ENCODE results near the gene RAB11FIP4. TPM values are rescaled to one million over a fixed set of nuclear protein-coding genes. Genes with fewer than 3 reads are reported as not detected.
"Not testable (repeated sequence)": the region's sequence is repeated elsewhere in the genome, so short reads cannot be mapped to it uniquely, and the experiment has no call there.

Gene RAB11FIP4
- total RNA-seq, 1 experiment from 2014 or later: 5.3 TPM

DNA sequence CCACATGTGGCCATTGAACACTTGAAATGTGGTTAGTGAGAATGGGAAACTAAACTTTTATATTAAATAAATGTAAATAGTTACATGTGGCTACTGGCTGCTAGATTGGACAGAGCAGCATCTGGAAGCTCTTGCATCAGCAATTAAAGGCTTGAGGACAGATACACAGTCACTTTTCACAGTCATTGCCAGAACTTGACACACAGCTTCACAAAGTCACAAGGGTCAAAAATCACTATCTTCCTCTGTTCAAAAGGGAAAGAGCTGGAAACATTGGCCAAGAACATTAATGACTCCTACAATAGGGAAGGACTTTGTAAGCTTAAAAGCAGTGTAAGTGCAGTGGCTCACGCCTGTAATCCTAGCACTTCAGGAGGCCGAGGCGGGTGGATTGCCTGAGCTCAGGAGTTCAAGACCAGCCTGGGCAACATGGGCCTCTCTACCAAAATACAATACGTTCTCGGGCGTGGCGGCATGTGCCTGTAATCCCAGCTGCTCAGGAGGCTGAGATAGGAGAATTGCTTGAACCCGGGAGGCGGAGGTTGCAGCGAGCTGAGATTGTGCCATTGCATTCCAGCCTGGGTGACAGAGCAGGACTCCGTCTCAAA is 8.7 kb upstream of the RAB11FIP4 start:
- H3K36me3 ChIP-seq, H3K9me3 ChIP-seq, H3K27me3 ChIP-seq, DNase-seq, H3K4me3 ChIP-seq: not testable (repeated sequence)

DNA sequence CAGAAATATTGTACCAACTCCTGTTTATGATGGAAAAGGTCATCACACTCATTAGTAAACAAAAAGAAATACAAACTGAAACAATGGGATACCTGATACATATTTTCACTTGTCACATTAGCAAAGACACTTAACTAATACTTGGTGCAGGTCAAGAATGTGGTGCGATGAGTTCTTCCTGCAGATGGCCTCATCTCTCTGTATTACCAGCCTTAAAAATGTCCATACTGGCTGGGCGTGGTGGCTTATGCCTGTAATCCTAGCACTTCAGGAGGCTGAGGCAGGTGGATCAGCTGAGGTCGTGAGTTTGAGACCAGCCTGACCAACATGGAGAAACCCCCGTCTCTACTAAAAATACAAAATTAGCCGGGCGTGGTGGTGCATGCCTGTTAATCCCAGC is 8.0 kb upstream of the RAB11FIP4 start:
- H3K27me3 ChIP-seq, H3K9me3 ChIP-seq, DNase-seq, H3K4me3 ChIP-seq, H3K36me3 ChIP-seq: not testable (repeated sequence)

DNA sequence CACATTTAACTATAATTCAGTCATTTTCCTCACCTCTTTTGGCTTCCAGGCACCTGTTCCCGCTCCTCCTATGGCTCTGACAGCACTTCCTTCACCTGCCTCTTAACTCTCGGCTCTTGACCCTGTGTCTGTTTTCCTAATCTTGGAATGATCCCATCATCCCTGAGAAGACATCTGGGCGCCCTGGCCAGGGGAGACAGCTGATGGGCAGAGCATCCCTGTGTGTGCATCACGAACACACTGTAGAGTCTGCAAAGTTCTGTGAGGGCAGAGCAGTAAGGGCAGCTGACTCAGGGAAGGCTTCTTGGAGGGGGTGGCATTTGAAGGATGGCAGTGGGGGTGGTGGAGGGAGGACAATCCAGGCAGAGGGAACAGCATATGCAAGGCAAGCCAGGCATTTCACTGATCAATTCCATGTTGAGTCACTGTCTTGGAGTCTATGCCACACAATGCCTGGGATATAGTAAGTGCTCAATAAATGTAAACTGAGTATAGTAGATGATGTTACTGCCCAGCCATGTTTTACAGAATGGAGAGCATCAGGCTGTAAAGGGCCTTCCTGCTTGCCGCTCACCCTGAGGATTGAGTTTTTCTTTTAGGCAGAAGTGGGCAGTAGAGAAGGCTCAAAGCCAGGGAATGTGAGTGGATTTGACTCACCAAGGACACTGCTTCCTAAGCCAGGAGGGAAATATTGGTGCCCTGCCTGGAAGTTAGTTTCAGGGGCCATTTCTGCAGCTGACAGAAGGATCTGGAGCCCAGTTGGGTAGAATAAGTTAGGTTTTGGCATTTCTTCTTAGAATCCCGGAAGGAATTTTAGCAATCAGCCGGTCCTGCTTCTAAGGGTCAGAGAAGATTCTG is 5.8 kb upstream of the RAB11FIP4 start:
- Histone ChIP-seq H3K36me3 (no peaks in the 10 kb centered on the region), H3K4me3 (no peak overlapping the region), H3K9me3 (no peaks in the 10 kb centered on the region), H3K27me3 (no peaks in the 10 kb centered on the region)
- DNase-seq: peak; percentile 29

DNA sequence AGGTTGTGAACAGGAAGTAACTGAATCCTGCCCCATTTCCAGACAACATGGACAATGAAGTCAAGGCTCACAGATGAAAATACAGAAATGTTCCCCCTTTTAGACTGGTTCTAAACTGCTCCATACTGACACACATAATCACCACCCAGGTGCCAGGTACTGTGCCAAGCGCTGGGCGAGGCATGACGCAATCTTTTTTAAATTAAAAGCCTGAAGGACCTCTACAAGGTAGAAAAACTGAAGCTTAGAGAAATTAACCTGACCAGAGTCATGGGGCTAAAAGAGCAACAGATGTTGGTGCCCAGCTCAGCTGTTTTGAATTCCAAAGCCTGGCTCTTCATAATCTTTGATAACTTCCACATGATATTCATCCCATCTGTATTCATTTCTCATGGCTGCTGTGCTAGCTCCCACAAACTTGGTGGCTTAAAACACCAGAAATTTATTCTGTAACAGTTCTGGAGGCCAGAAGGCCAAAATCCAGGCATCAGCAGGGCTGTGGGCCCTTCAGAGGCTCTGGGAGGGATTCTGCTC is 4.9 kb upstream of the RAB11FIP4 start:
- no peak for DNase-seq
- no peaks in the 10 kb centered on the region for H3K9me3 ChIP-seq
- H3K27me3 ChIP-seq: no peaks in the 10 kb centered on the region
- no peaks in the 10 kb centered on the region for H3K36me3 ChIP-seq
- no peak overlapping the region for H3K4me3 ChIP-seq

DNA sequence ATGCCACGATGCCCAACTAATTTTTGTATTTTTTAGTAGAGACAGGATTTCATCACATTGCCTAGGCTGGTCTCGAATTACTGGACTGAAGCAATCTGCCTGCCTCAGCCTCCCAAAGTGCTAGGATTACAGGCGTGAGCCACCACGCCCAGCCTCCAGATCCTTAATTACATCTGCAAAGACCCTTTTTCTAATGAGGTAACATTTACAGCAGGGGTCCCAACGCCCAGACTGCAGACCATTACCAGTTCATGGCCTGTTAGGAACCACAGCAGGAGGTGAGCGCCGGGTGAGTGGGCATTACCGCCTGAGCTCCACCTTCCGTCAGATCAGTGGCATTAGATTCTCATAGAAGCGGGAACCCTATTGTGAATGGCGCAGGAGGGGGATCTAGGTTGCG is 4.0 kb upstream of the RAB11FIP4 start:
- Histone ChIP-seq H3K27me3 (no peaks in the 10 kb centered on the region), H3K36me3 (no peaks in the 10 kb centered on the region)
- DNase-seq: no peak

DNA sequence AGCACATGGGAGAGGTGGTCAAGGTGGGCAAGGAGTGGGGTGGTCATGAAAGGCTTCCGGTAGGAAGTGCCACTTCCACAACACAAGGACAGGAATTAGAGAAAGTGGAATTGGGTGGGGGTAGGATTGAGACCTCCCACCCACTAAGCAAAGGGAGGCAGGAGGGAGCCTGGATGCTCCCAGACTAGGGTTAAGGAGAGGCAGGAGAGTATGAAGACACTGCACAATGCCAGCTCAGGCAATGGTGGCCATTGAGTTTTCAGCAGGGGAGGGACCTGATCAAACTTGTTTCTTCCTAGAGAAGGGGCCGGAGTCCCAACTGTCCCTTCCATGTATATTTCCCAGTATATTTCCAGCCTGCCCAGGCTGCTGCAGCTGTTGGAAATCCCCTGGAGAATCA is 3.1 kb upstream of the RAB11FIP4 start:
- Histone ChIP-seq H3K4me3 (no peak overlapping the region), H3K9me3 (no peaks in the 10 kb centered on the region), H3K27me3 (no peaks in the 10 kb centered on the region), H3K36me3 (no peaks in the 10 kb centered on the region)
- no peak for DNase-seq

More for the DNA sequence above, 4.0 kb upstream of the RAB11FIP4 start:
- Histone ChIP-seq H3K4me3 (no peak overlapping the region), H3K9me3 (no peaks in the 10 kb centered on the region)

DNA sequence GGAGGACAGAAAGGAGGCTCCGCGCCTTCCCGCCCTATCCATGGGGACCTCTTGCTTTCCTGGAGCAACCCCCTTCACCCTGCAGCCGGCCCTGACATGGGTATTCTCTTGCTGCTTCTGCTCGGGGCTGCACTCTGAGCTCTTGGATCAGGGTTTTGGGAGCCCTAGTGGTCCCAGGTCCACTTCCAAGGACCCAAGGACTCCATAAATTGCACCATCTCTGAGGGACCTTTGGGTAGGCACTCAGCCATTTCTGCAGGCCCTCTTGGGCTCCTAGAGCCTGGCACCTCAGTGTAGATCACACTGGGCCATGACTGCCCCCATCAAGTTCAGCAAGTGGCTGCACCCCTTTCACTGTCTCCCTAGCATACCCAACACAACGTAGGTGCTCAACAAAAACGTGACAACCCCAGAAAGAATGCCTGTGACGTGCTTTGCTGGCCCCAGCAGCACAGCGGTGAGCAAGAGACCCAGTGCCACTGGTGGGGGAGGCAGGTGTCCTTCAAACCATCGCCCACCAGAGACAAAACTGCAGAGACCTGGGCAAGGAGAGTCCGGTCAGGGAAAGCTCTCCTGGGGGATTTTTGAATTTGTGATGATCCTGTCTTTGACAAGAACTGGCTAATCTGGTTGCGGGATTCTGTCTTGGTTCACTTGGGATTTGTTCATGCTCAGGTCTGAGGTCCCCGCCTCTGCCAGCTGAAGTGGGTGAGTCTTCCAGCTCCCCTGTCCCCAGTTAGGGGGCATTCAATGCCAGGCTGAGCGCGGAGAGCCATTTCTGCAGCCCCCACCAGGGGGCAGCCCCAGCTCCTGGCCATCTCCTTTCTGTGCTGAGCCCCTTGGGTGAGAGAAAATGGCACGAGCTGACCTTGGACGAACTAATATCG is 2.5 kb upstream of the RAB11FIP4 start:
- DNase-seq: no peak
- H3K9me3 ChIP-seq: no peaks in the 10 kb centered on the region
- no peaks in the 10 kb centered on the region for H3K27me3 ChIP-seq
- H3K36me3 ChIP-seq: no peaks in the 10 kb centered on the region
- H3K4me3 ChIP-seq: no peak overlapping the region

DNA sequence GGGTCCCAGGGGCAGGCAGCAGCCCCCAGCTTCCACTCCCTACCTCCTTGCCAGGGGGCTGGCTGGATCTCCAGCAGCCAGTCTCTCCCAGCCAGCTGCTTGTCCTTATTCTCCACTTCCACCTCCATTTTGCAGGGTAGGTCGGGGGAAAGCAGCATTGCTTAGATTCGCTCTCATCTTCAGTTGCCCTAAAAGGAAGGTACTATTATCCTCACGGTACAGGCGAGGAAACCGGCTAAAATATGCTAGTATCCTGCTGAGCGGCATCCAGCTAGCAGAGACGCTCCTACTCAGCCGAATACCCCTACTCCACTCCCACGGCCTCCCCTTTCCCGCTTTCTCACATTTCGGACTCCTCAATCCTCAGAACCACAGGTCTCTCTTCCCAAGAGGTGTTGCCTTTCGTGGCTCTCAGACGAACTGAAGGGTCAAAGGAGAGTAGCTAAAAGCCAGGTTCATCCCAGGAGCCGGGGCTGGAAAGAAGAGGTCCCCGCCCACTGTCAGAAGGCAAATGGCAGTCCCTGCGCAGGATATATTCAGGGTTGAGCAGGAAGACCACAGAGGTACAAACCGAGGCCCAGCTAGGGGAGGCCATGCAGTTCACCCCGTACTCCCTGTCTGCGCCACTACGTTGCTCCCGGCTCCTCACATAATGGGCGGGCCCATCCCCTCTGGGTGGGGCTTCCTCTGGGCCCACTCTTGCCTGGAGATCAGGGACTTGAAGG is 1.7 kb upstream of the RAB11FIP4 start:
- no peaks in the 10 kb centered on the region for H3K36me3 ChIP-seq
- H3K4me3 ChIP-seq: no peak overlapping the region
- H3K9me3 ChIP-seq: no peaks in the 10 kb centered on the region
- H3K27me3 ChIP-seq: no peaks in the 10 kb centered on the region
- no peak for DNase-seq

DNA sequence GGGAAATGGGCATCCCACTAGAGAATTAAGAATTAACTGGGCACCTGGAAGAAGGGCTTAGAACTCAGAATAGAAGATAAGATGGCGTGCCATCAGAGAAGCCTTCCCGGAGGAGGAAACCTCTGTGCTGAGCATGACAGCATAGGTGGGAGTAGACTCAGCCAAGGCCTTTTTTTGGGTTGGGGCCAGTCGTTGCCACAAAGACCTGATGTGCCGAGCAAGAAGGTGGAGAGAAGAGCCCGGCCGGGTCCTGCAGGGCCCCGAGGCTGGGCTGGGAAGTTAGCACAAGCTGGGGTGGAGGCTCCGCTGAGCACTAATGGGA is 1.1 kb upstream of the RAB11FIP4 start:
- Histone ChIP-seq H3K9me3 (no peaks in the 10 kb centered on the region), H3K27me3 (no peaks in the 10 kb centered on the region), H3K4me3 (no peak overlapping the region), H3K36me3 (no peaks in the 10 kb centered on the region)
- DNase-seq: no peak

DNA sequence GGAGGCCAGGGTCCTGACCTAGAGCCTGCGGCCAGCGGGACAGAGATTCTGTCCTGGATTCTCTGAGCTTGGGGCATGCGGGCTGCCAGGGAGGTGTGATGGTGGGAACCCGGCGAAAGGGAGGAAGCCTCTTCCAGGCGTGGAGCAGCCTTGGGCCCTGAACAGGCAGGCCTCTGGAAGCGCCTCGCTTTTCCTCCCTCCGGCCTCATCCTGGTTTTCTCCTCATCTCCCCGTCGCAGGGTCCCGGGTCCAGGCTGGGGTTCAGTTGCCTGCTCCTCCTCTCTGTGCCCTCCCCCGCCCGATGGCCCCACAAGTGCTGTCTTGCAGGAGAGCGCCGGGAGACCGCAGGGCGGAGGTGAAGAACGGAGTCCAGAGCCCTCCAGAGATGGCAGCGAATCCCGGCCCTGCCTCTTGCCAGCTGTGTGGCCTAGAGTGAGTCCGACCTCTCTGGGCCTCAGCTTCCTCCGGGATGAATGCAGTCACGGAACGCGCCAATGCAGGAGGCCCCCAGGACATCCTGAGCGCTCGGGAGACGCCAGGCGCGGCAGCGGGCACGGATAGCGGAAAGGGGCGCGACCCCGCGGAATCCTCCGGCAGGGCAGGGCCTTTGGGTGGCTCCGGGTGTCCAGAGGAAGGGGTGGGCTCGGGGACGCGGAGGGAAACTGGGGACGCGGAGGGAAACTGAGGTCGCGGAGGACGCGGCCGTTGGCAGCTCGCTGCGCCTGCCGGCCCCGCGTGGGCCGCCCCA is 553 bp upstream of the RAB11FIP4 start:
- no peaks in the 10 kb centered on the region for H3K9me3 ChIP-seq
- no peak overlapping the region for H3K4me3 ChIP-seq
- no peaks in the 10 kb centered on the region for H3K27me3 ChIP-seq
- H3K36me3 ChIP-seq: no peaks in the 10 kb centered on the region
- no peak for DNase-seq

DNA sequence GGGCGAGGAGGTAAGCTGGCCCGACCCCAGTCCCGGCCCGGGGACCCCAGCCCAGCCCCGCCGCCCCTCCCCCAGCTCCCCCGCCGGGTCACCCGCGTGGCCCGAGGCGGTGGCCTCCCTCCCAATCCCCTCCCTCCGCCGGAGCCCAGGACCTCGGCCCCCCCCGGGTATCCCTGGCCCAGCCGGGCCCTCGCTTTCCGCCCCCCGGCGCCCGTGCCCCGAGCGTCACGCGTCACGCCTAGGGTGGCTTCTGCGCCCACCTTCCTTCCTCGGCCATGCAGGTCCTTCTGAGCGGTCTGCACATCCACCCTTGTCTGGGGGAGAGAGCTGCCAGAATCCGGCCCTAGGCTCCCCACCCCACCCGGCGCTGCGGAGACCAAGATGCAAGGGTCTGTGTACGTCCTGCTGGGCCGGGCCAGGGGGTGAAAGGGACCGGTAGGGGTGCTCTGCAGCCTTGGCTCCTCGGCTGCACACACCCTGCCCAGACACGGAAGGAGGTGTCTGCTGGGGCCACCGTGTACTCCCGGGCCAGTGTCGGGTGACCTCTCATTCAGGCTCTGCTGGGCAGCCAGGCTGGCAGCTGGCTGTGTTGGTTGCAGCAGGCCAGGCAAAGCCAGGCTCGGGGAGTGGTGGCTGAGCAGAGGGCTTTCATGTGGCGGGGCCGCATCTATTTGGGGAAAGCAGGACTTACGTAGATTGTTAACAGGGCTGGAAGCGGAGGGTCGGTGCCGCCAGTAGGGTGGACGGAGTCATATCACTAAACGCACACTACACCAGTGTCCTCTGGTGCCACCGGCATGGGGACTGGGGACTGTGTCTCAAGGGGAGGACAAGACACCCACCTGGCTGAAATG is 754 bp downstream of the RAB11FIP4 start:
- H3K9me3 ChIP-seq: no peaks in the 10 kb centered on the region
- no peaks in the 10 kb centered on the region for H3K36me3 ChIP-seq
- peak overlapping the region; percentile 4; the same call in 1 of the 2 replicates for H3K4me3 ChIP-seq
- no peaks in the 10 kb centered on the region for H3K27me3 ChIP-seq
- no peak for DNase-seq

DNA sequence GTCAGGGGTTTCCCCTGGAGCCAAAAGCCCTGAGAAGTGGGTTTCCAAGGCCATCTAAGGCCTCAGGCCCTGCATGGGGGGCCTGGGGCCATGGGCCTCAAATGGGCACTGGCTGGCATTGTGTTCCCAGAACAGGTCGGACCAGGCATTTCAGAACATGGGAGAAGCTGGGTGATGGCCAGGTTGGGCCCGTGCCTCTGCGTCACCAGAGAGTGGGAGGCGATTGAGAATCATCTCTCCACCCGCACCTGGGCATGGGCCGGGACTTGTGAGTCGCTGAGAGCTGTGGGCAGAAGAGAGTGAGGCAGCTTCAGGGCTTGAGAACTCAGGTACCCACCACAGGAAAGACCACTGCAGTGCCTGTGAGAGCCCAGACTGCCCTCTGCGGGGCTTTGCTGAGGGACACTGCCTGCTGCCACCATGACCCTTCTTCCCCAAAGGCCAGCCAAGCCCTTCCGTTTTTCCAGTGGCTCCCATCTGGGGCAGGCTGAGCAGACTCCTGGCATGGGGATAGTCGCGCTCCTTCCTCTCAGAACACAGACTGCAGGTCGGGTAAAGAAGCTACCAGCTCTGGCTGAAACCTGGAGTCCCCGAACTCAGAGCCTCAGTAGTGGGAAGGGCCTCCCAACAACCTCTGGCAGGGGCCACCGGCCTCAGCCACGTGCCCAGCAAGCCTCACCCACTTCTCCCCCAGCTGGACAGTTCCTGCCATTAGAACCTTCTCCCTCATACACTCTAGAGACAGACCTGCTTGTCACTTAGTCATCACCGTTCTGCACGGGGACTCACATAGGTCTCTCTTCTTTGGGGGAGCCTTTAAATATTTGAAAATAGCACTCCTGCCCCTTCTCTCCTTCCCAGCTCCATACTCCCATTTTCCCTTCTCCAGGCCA is 1.6 kb downstream of the RAB11FIP4 start:
- Histone ChIP-seq H3K36me3 (no peaks in the 10 kb centered on the region), H3K9me3 (no peaks in the 10 kb centered on the region), H3K27me3 (no peaks in the 10 kb centered on the region), H3K4me3 (no peak overlapping the region)
- no peak for DNase-seq

DNA sequence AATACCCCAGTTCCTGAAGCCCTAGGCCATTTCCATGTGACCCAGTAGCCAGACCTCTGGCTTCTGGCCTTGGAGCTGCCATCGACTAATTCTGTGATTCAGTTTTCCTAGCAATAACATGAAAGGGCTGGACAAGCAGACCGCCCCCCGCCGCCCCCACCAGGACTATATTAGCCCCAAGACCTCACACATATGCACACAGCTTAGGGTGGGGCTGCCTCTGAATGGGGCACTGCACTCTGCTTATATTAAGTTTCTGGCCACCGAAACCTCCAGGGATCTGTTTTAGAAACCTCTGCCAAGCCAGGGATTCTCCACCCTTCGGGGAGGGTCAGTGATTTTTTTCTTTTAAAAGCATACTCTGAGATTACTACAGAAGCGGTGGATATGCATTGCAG is 2.3 kb downstream of the RAB11FIP4 start:
- no peaks in the 10 kb centered on the region for H3K9me3 ChIP-seq
- no peaks in the 10 kb centered on the region for H3K27me3 ChIP-seq
- no peaks in the 10 kb centered on the region for H3K36me3 ChIP-seq
- H3K4me3 ChIP-seq: no peak overlapping the region
- DNase-seq: no peak

DNA sequence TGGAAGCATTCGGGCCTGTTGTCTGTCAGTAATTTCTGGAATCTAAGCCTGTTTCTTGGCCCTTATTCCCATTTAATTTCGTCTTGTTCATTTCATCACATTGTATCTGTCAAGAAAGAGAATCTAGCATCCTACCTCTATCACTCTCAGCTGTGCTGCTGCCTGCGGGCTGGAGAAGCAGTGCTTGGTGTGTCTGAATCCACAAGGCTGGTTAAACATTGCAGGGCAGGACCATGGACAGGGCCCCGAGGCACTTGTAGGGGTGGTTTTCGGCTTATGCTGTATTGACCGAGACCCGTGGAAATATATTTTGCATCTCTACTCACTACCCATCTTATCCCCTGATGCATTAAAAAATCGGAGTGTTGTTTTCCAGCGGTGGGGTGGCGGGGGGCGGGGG is 3.1 kb downstream of the RAB11FIP4 start:
- Histone ChIP-seq H3K36me3 (no peaks in the 10 kb centered on the region), H3K4me3 (no peak overlapping the region), H3K27me3 (no peaks in the 10 kb centered on the region), H3K9me3 (no peaks in the 10 kb centered on the region)
- DNase-seq: peak; percentile 53
